ENCODE measurements around the gene IQSEC3.

GRCh38 chr12:172732-173161 lies 106.2 kb downstream of the IQSEC3 start:
- TF ChIP-seq CTCF (CRISPR knock-in tag; IDR thresholded peaks at IDR 0.05) (no peak), PAX8 (CRISPR knock-in tag; IDR thresholded peaks at IDR 0.05; ENCODE audit: borderline replicate concordance) (no peak), SMAD3 (CRISPR knock-in tag; IDR thresholded peaks at IDR 0.05) (no peak), CHD4 (IDR thresholded peaks at IDR 0.05; ENCODE audit: borderline replicate concordance, low read length) (no peak), MXI1 (IDR thresholded peaks at IDR 0.05; ENCODE audit: borderline replicate concordance, low read depth, low read length) (no peak)
